BE2C (cell line): ENCODE results near the gene CLMP.

ENCODE experiments used
- DNase-seq: peaks from one replicate; pipeline ENCODE4 v3.0.0-alpha.2; 2020
- H3K27me3 ChIP-seq: fragments of 250-450 bp; sonication (Bioruptor Pico); 2 replicates; pipeline ENCODE4 v1.5.1; 2020; ENCODE audit warnings: mild to moderate bottlenecking
- H3K36me3 ChIP-seq: fragments of 250-450 bp; sonication (Bioruptor Pico); 2 replicates; pipeline ENCODE4 v1.5.1; 2020; ENCODE audit warnings: mild to moderate bottlenecking
- H3K4me1 ChIP-seq: fragments of 250-450 bp; sonication (Bioruptor Pico); 2 replicates; pipeline ENCODE4 v1.5.1; 2020
- H3K4me3 ChIP-seq: 2 replicates; pipeline ENCODE4 v1.5.1; 2011; ENCODE audit warnings: low read depth, low read length
- H3K9me3 ChIP-seq: fragments of 250-450 bp; sonication (Bioruptor Pico); 2 replicates; pipeline ENCODE4 v1.5.1; 2020
- TF ChIP-seq, protein P1 (sequence below): IDR thresholded peaks from 2 replicates; pipeline ENCODE4 v1.5.1; 2012; ENCODE audit warnings: mild to moderate bottlenecking, low read depth, low read length

CLMP gene

DNA sequence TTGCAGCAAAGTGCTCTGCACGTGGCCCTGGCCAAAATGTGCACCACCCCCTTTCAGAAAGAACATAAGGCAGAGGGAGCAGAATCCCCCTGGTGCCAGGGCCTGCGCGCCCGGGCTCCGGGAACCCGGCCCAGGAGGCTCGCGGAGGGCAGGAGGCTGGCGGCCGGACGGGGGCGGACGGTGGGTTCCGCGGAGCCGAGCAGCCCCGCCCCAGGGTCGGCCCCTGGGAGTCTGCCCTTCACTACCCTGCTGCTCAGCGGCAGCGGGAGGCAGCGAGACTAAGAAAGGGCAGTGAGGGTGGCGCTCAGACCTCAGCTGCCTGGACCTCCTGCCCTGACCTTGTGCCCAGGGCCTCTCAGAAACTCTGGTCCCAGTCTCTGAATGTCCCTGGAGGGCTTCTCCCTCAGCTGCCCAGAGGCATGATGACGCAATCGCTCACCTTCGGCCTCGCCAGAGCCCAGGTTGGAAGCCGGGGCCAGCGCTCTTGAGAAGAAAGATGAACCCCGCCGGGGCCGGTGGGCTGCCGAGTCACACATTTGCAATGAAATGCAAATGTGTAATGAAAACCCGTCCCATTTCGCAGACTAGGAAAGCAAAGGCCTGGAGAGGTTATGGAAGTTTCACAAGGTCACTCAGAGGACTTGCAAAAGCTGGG lies 1.1 kb upstream of the CLMP start:
- Histone ChIP-seq H3K9me3 (no peaks in the 10 kb centered on the region), H3K36me3 (no peaks in the 10 kb centered on the region), H3K4me1 (peaks cover 6% of the 10 kb centered on the region), H3K4me3 (no peak overlapping the region), H3K27me3 (no peaks in the 10 kb centered on the region)
- TF ChIP-seq, protein P1, sequence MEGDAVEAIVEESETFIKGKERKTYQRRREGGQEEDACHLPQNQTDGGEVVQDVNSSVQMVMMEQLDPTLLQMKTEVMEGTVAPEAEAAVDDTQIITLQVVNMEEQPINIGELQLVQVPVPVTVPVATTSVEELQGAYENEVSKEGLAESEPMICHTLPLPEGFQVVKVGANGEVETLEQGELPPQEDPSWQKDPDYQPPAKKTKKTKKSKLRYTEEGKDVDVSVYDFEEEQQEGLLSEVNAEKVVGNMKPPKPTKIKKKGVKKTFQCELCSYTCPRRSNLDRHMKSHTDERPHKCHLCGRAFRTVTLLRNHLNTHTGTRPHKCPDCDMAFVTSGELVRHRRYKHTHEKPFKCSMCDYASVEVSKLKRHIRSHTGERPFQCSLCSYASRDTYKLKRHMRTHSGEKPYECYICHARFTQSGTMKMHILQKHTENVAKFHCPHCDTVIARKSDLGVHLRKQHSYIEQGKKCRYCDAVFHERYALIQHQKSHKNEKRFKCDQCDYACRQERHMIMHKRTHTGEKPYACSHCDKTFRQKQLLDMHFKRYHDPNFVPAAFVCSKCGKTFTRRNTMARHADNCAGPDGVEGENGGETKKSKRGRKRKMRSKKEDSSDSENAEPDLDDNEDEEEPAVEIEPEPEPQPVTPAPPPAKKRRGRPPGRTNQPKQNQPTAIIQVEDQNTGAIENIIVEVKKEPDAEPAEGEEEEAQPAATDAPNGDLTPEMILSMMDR = no peak
- DNase-seq = no peak

DNA sequence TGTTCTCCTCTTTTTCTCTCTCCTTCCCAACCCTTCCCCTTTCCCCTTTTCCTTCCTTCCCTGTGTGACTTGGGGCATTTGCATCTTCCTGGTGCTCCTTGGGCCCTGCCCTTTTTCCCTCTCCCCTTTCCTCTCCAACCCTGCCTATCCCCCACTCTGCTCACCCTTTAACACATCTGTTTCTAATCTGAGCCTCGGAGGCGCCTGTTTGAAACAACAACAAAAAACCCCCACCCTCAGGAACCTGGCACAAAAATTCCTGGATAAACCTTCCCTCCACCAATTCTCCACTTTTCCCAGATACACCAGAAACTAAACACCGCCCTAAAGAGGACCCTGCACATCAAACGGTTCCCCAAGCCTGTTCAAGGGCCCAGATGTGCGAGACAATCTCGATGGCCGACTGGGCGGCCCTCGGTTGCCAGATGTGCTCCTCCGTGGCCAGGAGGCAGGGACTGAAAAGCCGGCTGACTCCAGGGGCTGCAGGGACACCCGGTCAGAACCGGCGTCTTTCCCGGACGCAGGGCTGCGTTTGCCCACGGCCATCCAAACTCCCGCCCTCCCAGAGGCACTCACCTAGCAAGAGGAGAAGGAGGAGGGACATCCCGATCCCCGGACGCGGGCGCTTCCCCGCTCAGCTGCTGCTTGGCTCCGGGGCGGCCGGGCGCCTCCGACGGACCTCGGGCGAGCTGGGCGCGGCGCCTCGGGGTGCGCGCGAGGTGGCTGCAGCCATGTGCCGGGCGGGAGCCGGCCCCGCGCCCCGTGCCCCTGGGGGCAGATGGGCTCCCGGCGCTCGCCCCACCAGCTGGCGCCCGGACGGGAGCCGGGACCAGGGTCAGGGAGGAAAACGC lies 486 bp downstream of the CLMP start:
- H3K9me3 ChIP-seq = no peaks in the 10 kb centered on the region
- DNase-seq = peak; percentile 60
- TF ChIP-seq, protein P1 = no peak
- peak overlapping the region; percentile 69 for H3K4me3 ChIP-seq
- no peaks in the 10 kb centered on the region for H3K27me3 ChIP-seq
- H3K4me1 ChIP-seq = peaks cover 6% of the 10 kb centered on the region
- no peaks in the 10 kb centered on the region for H3K36me3 ChIP-seq

DNA sequence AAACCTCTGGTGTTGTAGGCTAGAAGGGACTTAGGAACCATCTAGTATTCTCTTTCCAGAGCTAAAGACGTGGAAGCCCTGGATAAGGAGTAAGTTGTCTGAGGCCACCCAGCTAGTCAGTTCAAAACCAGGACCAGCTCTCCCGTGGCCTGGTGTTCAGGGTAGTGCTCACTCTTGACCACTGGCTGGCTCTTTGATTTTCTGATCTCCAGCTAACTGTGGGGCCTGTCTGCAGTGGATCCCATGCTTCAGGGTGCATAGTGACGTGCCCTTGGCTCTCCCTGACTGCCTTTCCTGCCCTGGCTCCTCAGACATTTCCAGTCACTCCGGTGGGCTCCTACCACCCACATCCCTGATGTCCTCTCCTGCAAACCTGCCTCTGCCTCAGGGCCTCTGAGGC lies 1.3 kb downstream of the CLMP start:
- Histone ChIP-seq H3K36me3 (no peaks in the 10 kb centered on the region), H3K4me3 (peak overlapping the region; percentile 69), H3K27me3 (no peaks in the 10 kb centered on the region), H3K9me3 (no peaks in the 10 kb centered on the region), H3K4me1 (peaks cover 6% of the 10 kb centered on the region)
- TF ChIP-seq, protein P1 = no peak
- DNase-seq = no peak

DNA sequence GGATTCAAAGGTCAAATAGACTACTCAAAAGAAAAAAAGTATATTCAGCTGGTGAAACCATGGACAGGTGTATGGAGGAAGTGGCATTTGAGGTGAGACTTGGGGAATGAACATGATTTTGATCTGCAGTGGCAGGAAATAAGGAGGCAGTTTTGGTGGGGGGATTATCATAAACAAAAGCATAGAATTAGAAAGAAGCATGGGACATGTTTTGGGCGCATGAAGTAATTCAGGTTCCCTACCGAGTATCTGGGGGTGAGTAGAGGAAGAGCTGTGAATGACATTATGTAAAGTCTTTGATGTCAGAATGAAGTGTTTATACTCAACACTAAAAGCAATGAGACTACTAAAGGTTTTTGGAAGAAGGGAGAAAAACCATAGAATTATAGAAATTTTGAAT lies 3.1 kb downstream of the CLMP start:
- TF ChIP-seq, protein P1 = no peak
- no peaks in the 10 kb centered on the region for H3K36me3 ChIP-seq
- H3K4me3 ChIP-seq = no peak overlapping the region
- peaks cover 11% of the 10 kb centered on the region for H3K4me1 ChIP-seq
- no peaks in the 10 kb centered on the region for H3K27me3 ChIP-seq
- H3K9me3 ChIP-seq = no peaks in the 10 kb centered on the region
- DNase-seq = no peak

DNA sequence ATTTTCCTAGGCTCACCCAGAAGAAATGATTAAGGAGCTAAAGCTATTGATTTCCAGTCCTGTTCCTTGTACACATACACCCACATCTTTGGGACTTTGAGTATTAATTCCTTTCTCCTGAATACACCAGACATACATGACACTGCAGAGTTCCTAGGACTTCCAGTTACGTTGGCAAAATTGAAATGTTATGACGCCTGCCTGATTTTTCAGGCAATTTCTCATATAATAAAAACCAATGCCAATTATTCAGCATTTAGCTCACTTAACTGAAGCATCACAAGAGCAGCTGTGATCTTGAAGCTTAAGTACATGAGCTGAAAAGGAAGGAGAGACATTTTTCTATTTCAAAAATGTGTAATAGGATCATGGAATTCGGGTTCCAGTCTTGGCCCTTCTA lies 4.5 kb downstream of the CLMP start:
- peaks cover 8% of the 10 kb centered on the region for H3K4me1 ChIP-seq
- no peaks in the 10 kb centered on the region for H3K27me3 ChIP-seq
- TF ChIP-seq, protein P1 = no peak
- no peaks in the 10 kb centered on the region for H3K9me3 ChIP-seq
- DNase-seq = no peak
- no peaks in the 10 kb centered on the region for H3K36me3 ChIP-seq
- no peak overlapping the region for H3K4me3 ChIP-seq
